ENCODE measurements around the gene CHST11.

Gene CHST11

GRCh38 chr12:104628831-104629135 is 172.0 kb downstream of the CHST11 start:
- Histone ChIP-seq H3K27me3 (ENCODE audit: insufficient read depth, insufficient read length) (no peaks in the 10 kb centered on the region), H3K9me3 (ENCODE audit: insufficient read depth, low read length) (0 out of 2 replicates have a peak, but pooled peaks cover under 1% of the 10 kb centered on the region), H3K36me3 (ENCODE audit: insufficient read depth, insufficient read length, low read length) (no peaks in the 10 kb centered on the region), H3K9ac (ENCODE audit: insufficient read length, low read depth) (no peak overlapping the region), H3K4me3 (ENCODE audit: insufficient read length, low read depth) (no peak overlapping the region), H3K4me1 (ENCODE audit: insufficient read depth, insufficient read length) (peaks cover 8% of the 10 kb centered on the region)
- DNase-seq (ENCODE audit: low read depth, low spot score), result no peak
- TF ChIP-seq YY1 (IDR thresholded peaks at IDR 0.05; ENCODE audit: insufficient read depth, insufficient read length), result no peak
- TF ChIP-seq ZNF274 (IDR thresholded peaks at IDR 0.05; ENCODE audit: low read depth, low read length), result no peak
- no peak for TF ChIP-seq SUZ12 (IDR thresholded peaks at IDR 0.05; ENCODE audit: extremely low read depth, insufficient read depth, insufficient read length)

- Histone ChIP-seq H3K9ac (ENCODE audit: insufficient read length, low read depth) (no peak overlapping the region), H3K36me3 (ENCODE audit: insufficient read depth, insufficient read length, low read length) (no peaks in the 10 kb centered on the region), H3K9me3 (ENCODE audit: insufficient read depth, low read length) (peaks cover 6% of the 10 kb centered on the region; the same call in 1 of the 2 replicates), H3K27me3 (ENCODE audit: insufficient read depth, insufficient read length) (no peaks in the 10 kb centered on the region), H3K4me3 (ENCODE audit: insufficient read length, low read depth) (no peak overlapping the region), H3K4me1 (ENCODE audit: insufficient read depth, insufficient read length) (peaks cover 5% of the 10 kb centered on the region)
- no peak for DNase-seq (ENCODE audit: low read depth, low spot score)
- TF ChIP-seq ZNF274 (IDR thresholded peaks at IDR 0.05; ENCODE audit: low read depth, low read length) (no peak), SUZ12 (IDR thresholded peaks at IDR 0.05; ENCODE audit: extremely low read depth, insufficient read depth, insufficient read length) (no peak), YY1 (IDR thresholded peaks at IDR 0.05; ENCODE audit: insufficient read depth, insufficient read length) (no peak)
Measured at GRCh38 chr12:104630230-104630670, 173.5 kb downstream of the CHST11 start.

GRCh38 chr12:104631867-104632266 is 175.1 kb downstream of the CHST11 start:
- Histone ChIP-seq H3K4me3 (ENCODE audit: insufficient read length, low read depth) (no peak overlapping the region), H3K27me3 (ENCODE audit: insufficient read depth, insufficient read length) (no peaks in the 10 kb centered on the region), H3K4me1 (ENCODE audit: insufficient read depth, insufficient read length) (peaks cover 3% of the 10 kb centered on the region), H3K9me3 (ENCODE audit: insufficient read depth, low read length) (peaks cover 6% of the 10 kb centered on the region; the same call in 1 of the 2 replicates), H3K36me3 (ENCODE audit: insufficient read depth, insufficient read length, low read length) (no peaks in the 10 kb centered on the region), H3K9ac (ENCODE audit: insufficient read length, low read depth) (no peak overlapping the region)
- no peak for DNase-seq (ENCODE audit: low read depth, low spot score)
- TF ChIP-seq SUZ12 (IDR thresholded peaks at IDR 0.05; ENCODE audit: extremely low read depth, insufficient read depth, insufficient read length), result no peak
- TF ChIP-seq YY1 (IDR thresholded peaks at IDR 0.05; ENCODE audit: insufficient read depth, insufficient read length), result no peak
- no peak for TF ChIP-seq ZNF274 (IDR thresholded peaks at IDR 0.05; ENCODE audit: low read depth, low read length)

- TF ChIP-seq YY1 (IDR thresholded peaks at IDR 0.05; ENCODE audit: insufficient read depth, insufficient read length) (no peak), ZNF274 (IDR thresholded peaks at IDR 0.05; ENCODE audit: low read depth, low read length) (no peak), SUZ12 (IDR thresholded peaks at IDR 0.05; ENCODE audit: extremely low read depth, insufficient read depth, insufficient read length) (no peak)
- DNase-seq (ENCODE audit: low read depth, low spot score), result no peak
- Histone ChIP-seq H3K4me3 (ENCODE audit: insufficient read length, low read depth) (no peak overlapping the region), H3K36me3 (ENCODE audit: insufficient read depth, insufficient read length, low read length) (no peaks in the 10 kb centered on the region), H3K9ac (ENCODE audit: insufficient read length, low read depth) (no peak overlapping the region), H3K4me1 (ENCODE audit: insufficient read depth, insufficient read length) (peaks cover 3% of the 10 kb centered on the region), H3K27me3 (ENCODE audit: insufficient read depth, insufficient read length) (no peaks in the 10 kb centered on the region), H3K9me3 (ENCODE audit: insufficient read depth, low read length) (peaks cover 6% of the 10 kb centered on the region; the same call in 1 of the 2 replicates)
Measured at GRCh38 chr12:104632724-104633201, 176.0 kb downstream of the CHST11 start.

- no peaks in the 10 kb centered on the region for H3K36me3 ChIP-seq (ENCODE audit: insufficient read depth, insufficient read length, low read length)
- peaks cover 3% of the 10 kb centered on the region for H3K4me1 ChIP-seq (ENCODE audit: insufficient read depth, insufficient read length)
- TF ChIP-seq YY1 (IDR thresholded peaks at IDR 0.05; ENCODE audit: insufficient read depth, insufficient read length), result no peak
- no peak overlapping the region for H3K9ac ChIP-seq (ENCODE audit: insufficient read length, low read depth)
- H3K4me3 ChIP-seq (ENCODE audit: insufficient read length, low read depth), result no peak overlapping the region
- DNase-seq (ENCODE audit: low read depth, low spot score), result no peak
- H3K9me3 ChIP-seq (ENCODE audit: insufficient read depth, low read length), result peaks cover 6% of the 10 kb centered on the region; the same call in 1 of the 2 replicates
- no peaks in the 10 kb centered on the region for H3K27me3 ChIP-seq (ENCODE audit: insufficient read depth, insufficient read length)
Measured at GRCh38 chr12:104634044-104634443, 177.3 kb downstream of the CHST11 start.

- no peak overlapping the region for H3K9ac ChIP-seq (ENCODE audit: insufficient read length, low read depth)
- peaks cover 6% of the 10 kb centered on the region; the same call in 1 of the 2 replicates for H3K9me3 ChIP-seq (ENCODE audit: insufficient read depth, low read length)
- no peaks in the 10 kb centered on the region for H3K27me3 ChIP-seq (ENCODE audit: insufficient read depth, insufficient read length)
- no peak for DNase-seq (ENCODE audit: low read depth, low spot score)
- H3K4me1 ChIP-seq (ENCODE audit: insufficient read depth, insufficient read length), result peaks cover 3% of the 10 kb centered on the region
- no peaks in the 10 kb centered on the region for H3K36me3 ChIP-seq (ENCODE audit: insufficient read depth, insufficient read length, low read length)
- no peak overlapping the region for H3K4me3 ChIP-seq (ENCODE audit: insufficient read length, low read depth)
- TF ChIP-seq SUZ12 (IDR thresholded peaks at IDR 0.05; ENCODE audit: extremely low read depth, insufficient read depth, insufficient read length), result no peak
- no peak for TF ChIP-seq ZNF274 (IDR thresholded peaks at IDR 0.05; ENCODE audit: low read depth, low read length)
- TF ChIP-seq YY1 (IDR thresholded peaks at IDR 0.05; ENCODE audit: insufficient read depth, insufficient read length), result no peak
Measured at GRCh38 chr12:104634852-104635251, 178.1 kb downstream of the CHST11 start.

DNA sequence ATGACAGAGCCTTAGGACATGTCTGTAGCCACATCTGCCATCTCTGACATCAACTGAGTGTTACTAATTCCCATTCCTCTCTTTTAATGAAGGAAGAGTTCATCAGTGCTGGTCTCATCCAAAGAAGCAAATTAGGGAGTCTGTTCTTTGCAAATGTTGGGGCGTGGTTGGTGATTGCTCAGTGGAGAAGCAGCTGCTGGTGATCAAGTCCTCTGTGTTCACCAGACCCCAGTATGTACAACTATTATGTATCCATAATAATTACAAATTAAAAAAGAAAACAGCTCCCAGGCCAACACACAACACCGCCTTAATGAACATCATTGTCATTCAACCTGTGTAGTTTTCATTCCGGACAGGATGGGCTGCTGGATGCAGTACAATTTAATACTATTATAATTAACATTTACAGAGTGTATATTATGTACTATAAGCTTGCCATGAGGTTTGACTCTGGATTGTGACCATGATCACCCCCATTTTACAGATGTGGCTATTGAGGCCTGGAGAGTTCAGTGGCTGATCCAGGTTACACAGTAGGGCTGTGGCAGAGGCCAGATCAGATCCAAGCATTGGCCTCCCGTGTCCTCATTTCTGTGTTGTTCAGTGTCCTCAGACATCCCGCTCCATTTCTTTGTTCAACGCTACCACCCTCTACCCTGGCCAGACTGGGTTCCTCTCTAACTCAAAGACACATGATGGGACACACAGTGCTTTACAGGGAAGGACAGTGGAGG is 179.0 kb downstream of the CHST11 start:
- Histone ChIP-seq H3K4me1 (ENCODE audit: insufficient read depth, insufficient read length) (peaks cover 3% of the 10 kb centered on the region), H3K9me3 (ENCODE audit: insufficient read depth, low read length) (peaks cover 15% of the 10 kb centered on the region; the same call in 1 of the 2 replicates), H3K4me3 (ENCODE audit: insufficient read length, low read depth) (no peak overlapping the region), H3K27me3 (ENCODE audit: insufficient read depth, insufficient read length) (no peaks in the 10 kb centered on the region), H3K9ac (ENCODE audit: insufficient read length, low read depth) (no peak overlapping the region), H3K36me3 (ENCODE audit: insufficient read depth, insufficient read length, low read length) (no peaks in the 10 kb centered on the region)
- TF ChIP-seq SUZ12 (IDR thresholded peaks at IDR 0.05; ENCODE audit: extremely low read depth, insufficient read depth, insufficient read length) (no peak), ZNF274 (IDR thresholded peaks at IDR 0.05; ENCODE audit: low read depth, low read length) (no peak)
- DNase-seq (ENCODE audit: low read depth, low spot score), result no peak

Data from NT2/D1 (cell line).